ENCODE results near the gene TPRN. TPM values are rescaled to one million over a fixed set of nuclear protein-coding genes. Genes with fewer than 3 reads are reported as not detected.

Gene TPRN
- total and polyA plus RNA-seq, 9 of the 15 experiments (the other 6 are each of a cell fraction or from before 2014, with no cell fraction given), result 0.31 to 31.9 (median 4.4) TPM

GRCh38 chr9:137218754-137219271 lies 18.3 kb upstream of the TPRN start (continued):
- TF ChIP-seq ETS1 (conservative IDR thresholded peaks at IDR 0.05; ENCODE audit: control insufficient read depth, low read depth, low read length) (peak; percentile 52; the same call in 1 of the 2 replicates), ZNF707 (CRISPR knock-in tag; conservative IDR thresholded peaks at IDR 0.05) (no peak), ZBTB17 (CRISPR knock-in tag; IDR thresholded peaks at IDR 0.05) (0 out of 2 replicates have a peak, but pooled peaks have one; percentile 65), CREB1 (IDR thresholded peaks at IDR 0.05) (no peak), CREB1 (CRISPR knock-in tag; IDR thresholded peaks at IDR 0.05) (no peak), RAD21 (CRISPR knock-in tag; conservative IDR thresholded peaks at IDR 0.05 in 1 of 2, IDR thresholded peaks at IDR 0.05 in 1 of 2) (peak in 1 of 2 experiments; percentile 30; a peak in 2 of 4 replicates), LCOR (CRISPR knock-in tag; IDR thresholded peaks at IDR 0.05) (no peak), NR2C1 (IDR thresholded peaks at IDR 0.05) (peak; percentile 40), NR2C1 (tag; IDR thresholded peaks at IDR 0.05) (peak; percentile 53; the same call in 1 of the 2 replicates), ZFP30 (CRISPR knock-in tag; IDR thresholded peaks at IDR 0.05; ENCODE audit: borderline replicate concordance) (no peak), PCBP2 (IDR thresholded peaks at IDR 0.05; ENCODE audit: low read depth, low read length, poor library complexity, severe bottlenecking) (no peak), ZNF407 (IDR thresholded peaks at IDR 0.05; ENCODE audit: low read depth) (no peak; the same call in 1 of the 2 replicates), PATZ1 (CRISPR knock-in tag; IDR thresholded peaks at IDR 0.05; ENCODE audit: borderline replicate concordance) (no peak; the same call in 1 of the 2 replicates), MTA3 (IDR thresholded peaks at IDR 0.05; ENCODE audit: borderline replicate concordance) (peak; percentile 94), CREB5 (CRISPR knock-in tag; IDR thresholded peaks at IDR 0.05) (no peak)
